Rectal smooth muscle tissue (tissue), 1 donor: ENCODE results near the gene C19orf38.
"Not testable (repeated sequence)": the region's sequence is repeated elsewhere in the genome, so short reads cannot be mapped to it uniquely, and the experiment has no call there.

Source experiments
- H3K27ac ChIP-seq: one replicate; pipeline ENCODE4 v1.7.0; 2013; ENCODE audit warnings: low read depth, low read length, inconsistent platforms
- H3K27me3 ChIP-seq: one replicate; pipeline ENCODE4 v1.7.0; 2013; ENCODE audit warnings: low read length; ENCODE audit not compliant: control insufficient read depth, insufficient read depth
- H3K36me3 ChIP-seq: one replicate; pipeline ENCODE4 v1.7.0; 2013; ENCODE audit warnings: low read length; ENCODE audit not compliant: control insufficient read depth, insufficient read depth
- H3K4me1 ChIP-seq: one replicate; pipeline ENCODE4 v1.7.0; 2013; ENCODE audit warnings: low read length; ENCODE audit not compliant: control insufficient read depth, insufficient read depth
- H3K4me3 ChIP-seq: one replicate; pipeline ENCODE4 v1.7.0; 2013; ENCODE audit warnings: low read length
- H3K9ac ChIP-seq: one replicate; pipeline ENCODE4 v1.7.0; 2013; ENCODE audit warnings: low read length

The C19orf38 gene

DNA sequence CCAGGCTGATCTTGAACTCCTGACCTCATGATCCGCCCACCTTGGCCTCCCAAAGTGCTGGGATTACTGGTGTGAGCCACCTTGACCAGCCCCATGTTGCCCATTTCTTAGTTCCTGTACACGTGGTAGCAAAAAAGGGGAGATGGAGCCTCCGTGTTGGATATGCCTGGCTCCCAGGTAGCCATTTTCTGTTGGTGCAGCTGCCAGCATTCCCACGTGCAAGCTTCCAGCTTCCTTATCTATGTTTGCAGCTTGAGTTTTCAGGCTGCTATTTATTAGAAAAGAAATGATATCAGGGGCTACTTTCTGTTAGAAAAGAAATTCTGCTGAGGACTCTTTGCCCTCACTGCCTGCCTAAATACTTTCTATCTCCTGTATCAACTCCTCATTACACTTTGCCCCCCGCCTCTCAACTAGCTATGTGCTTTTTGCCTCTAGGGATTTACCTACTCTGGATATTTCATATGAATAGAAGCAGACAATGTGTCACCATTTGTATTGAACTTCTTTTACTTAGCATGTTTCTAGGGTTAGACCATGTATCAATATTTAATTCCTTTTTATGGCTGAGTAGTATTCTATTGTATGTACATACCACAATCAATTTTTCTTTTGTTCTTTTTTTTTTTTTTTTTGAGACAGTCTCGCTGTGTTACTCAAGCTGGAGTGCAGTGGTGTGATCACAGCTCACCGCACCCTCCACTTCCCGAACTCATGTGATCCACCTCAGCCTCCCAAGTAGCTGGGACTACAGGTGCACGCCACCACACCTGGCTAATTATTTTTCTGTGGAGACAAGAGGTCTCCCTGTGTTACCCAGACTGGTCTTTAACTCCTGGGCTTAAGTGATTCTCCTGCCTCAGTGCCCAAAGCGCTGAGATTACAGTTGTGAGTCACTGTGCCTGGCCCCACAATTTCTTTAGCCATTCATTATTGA lies 8.8 kb upstream of the C19orf38 start:
- Histone ChIP-seq H3K4me3 (no peak overlapping the region), H3K27me3 (no peaks in the 10 kb centered on the region), H3K27ac (no peak overlapping the region), H3K4me1 (no peaks in the 10 kb centered on the region), H3K36me3 (no peaks in the 10 kb centered on the region), H3K9ac (no peak overlapping the region)

DNA sequence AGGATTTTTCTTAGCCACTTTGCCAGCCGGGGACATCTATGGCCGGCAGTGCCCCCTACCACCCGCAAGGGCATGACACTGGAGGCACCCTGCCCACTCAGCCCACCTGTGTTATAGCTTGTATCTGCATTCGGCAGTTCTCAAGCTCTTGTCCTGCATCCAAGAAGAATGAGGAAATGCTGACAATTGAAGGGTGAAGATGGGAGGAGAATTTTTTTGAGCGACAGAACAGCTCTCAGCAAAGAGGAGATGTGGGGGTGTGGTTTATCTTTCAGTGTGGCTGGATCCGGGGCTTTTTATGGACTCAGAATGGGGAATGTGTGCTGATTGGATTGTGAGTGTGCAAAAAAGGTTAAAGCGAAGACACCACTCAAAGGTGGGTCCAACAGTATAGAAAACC lies 5.4 kb upstream of the C19orf38 start:
- no peak overlapping the region for H3K4me3 ChIP-seq
- H3K36me3 ChIP-seq, result no peaks in the 10 kb centered on the region
- no peak overlapping the region for H3K9ac ChIP-seq
- H3K27ac ChIP-seq, result no peak overlapping the region
- H3K27me3 ChIP-seq, result no peaks in the 10 kb centered on the region
- H3K4me1 ChIP-seq, result no peaks in the 10 kb centered on the region

DNA sequence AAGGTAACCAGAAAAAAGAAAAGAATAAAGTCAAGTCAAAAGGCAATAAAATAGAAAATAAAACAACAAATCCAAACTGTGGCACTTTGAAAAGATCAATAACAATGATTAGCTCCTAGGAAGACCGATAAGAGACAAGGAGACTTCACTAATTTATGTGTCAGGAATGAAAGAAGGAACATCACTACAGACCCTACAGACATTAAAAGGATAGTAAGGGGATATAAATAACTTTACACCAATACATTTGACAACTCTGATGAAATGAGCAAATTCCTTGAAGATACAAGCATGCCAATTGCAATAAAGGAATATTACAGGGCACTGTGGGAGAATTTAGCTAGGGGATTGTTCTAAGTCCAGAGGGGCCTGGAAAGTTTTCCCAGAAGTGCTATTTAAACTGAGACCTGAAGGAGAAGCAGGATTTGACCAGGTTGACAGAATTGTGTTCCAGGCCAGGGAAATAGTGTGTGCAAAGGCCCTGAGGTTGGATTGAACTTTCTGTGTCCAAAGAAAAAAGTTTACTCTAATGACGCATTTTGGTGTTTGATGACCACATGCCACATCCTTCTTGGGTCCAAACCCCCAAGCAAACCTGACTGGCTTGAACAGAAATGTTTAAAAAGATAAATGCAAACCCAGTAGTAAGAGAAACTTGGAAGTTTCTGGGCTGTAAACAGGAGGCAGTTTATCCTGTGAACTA lies 1.6 kb upstream of the C19orf38 start:
- Histone ChIP-seq H3K36me3 (no peaks in the 10 kb centered on the region), H3K4me3 (no peak overlapping the region), H3K9ac (no peak overlapping the region), H3K4me1 (no peaks in the 10 kb centered on the region), H3K27me3 (no peaks in the 10 kb centered on the region), H3K27ac (no peak overlapping the region)

DNA sequence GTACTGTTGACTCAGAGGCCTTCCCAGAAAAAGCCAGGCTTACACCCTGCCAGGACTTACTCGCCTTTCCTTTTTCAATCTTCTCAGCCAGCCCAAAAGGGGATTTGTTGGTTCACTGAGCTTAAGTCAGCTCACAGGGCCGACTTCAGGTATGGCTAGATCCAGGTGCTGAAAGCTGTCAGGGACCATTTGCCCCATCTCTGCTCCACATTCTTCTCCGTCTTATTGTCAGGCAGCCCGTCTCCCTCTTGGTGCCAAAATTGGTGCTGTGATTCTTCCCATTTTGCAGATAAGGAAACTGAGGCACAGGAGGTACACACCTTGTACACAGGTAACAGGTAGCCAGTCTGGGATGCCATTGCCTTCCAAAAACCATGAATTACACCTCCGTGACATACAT lies 2.4 kb downstream of the C19orf38 start:
- Histone ChIP-seq H3K4me3 (no peak overlapping the region), H3K27me3 (no peaks in the 10 kb centered on the region), H3K9ac (no peak overlapping the region), H3K36me3 (no peaks in the 10 kb centered on the region), H3K27ac (no peak overlapping the region), H3K4me1 (no peaks in the 10 kb centered on the region)

DNA sequence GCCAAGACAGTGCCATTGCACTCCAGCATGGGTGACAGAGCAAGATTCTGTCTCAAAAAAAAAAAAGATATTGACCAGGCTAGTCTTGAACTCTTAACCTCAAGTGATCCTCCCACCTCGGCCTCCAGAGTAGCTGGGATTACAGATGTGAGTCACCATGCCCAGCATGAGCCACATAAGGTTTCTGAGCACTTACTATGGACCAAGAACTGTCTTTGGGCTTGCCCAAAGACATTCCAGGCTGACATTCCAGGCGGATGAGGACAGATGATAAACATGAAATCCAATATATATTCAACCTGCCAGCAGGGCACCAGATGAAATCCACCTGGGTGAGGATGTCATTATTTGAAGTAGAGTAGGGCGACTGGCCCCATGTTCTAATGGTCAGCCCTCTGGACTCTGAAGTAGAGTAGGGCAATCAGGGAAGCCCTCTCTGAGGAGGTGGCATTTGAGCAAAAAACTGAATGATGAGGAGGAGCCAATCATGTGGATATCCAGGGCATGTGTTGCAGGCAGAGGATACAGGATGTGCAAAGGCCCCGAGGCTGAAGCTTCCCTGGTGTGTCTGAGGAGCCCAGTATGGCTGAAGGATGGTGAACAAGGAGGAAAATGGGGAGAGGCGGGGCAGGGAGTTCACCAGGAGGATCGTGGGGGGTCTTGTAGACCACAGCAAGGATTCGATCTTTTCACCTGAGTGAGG lies 4.0 kb downstream of the C19orf38 start:
- H3K4me3 ChIP-seq, result no peak overlapping the region
- no peak overlapping the region for H3K27ac ChIP-seq
- no peaks in the 10 kb centered on the region for H3K27me3 ChIP-seq
- H3K4me1 ChIP-seq, result no peaks in the 10 kb centered on the region
- H3K9ac ChIP-seq, result no peak overlapping the region
- H3K36me3 ChIP-seq, result no peaks in the 10 kb centered on the region

DNA sequence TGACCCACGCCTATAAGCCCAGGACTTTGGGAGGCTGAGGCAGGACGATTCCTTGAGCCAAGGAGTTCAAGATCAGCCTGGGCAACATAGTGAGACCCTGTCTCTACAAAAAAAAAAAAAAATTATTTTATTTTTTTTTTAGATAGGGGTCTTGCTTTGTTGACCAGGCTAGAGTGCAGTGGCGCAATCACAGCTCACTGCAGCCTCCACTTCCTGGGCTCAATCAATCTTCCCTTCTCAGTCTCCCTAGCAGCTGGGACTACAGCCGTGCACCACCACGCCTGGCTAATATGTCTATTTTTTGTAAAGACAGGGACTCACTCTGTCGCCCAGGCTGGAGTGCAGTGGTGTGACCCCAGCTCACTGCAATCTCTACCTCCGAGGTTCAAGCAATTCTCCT lies 4.7 kb downstream of the C19orf38 start:
- Histone ChIP-seq H3K27me3 (no peaks in the 10 kb centered on the region), H3K9ac (no peak overlapping the region), H3K27ac (no peak overlapping the region), H3K4me3 (no peak overlapping the region), H3K36me3 (no peaks in the 10 kb centered on the region), H3K4me1 (no peaks in the 10 kb centered on the region)

DNA sequence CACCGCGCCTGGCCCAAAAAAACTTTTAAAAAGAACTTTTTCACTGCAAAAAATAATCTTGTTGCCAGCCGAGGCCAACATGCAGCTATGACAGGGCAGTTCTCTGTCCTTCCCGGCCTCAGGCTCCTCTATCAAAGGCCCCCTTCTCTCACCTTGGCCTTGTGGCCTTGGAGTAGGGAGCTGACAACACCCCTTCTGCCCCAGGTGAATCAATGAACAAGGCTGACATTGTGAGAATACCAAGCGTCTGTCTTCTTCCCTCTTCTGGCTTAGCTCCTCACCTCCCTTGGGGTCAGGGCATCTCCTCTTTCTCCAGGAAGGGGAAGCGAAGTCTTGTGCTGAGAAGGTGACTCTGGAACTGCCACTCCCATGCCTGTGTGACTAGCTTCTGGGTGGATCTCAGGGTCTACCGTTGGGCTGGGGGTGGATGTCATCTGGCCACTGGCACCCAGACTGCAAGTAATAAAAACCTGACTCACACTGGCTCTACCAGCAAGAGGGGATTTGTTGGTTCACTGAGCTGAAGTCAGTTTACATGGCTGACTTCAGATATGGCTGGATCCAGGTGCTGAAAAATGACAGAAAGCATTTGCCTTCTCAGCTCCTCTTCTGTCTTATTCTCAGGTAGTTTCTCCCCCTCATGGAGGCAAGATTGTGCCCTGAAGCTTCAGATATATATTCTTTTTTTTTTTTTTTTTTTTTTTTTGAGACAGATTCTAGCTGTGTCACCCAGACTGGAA lies 6.3 kb downstream of the C19orf38 start:
- Histone ChIP-seq H3K27me3 (no peaks in the 10 kb centered on the region), H3K9ac (no peak overlapping the region), H3K4me1 (no peaks in the 10 kb centered on the region), H3K4me3 (no peak overlapping the region), H3K36me3 (no peaks in the 10 kb centered on the region), H3K27ac (no peak overlapping the region)

DNA sequence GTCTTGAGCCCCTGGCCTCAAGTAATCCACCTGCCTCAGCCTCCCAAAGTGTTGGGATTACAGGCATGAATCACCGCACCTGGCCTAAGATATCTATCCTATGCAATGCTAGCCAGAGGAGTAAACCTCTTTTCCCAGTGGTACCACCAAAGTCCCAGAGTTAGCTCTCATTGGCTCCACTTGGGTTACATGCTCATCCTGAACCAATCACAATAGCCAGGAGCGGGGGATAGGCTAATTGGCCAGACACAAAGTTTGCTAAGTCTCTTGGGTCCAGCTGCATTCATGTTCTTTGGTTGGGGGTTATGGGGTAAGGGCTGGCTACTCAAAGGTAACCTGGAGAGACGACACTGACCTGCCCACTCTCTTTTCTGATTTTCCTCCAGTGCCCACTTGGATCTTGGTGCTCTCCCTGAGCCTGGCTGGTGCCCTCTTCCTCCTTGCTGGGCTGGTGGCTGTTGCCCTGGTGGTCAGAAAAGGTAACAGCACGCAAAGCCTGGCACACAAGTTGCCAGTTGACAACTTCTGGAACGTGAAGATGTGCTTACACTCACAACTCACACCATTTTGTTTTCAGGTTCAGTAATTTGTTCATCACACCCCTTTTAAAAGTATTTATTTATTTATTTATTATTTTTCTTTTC lies 7.8 kb downstream of the C19orf38 start:
- no peak overlapping the region for H3K27ac ChIP-seq
- H3K36me3 ChIP-seq, result no peaks in the 10 kb centered on the region
- H3K9ac ChIP-seq, result no peak overlapping the region
- H3K27me3 ChIP-seq, result no peaks in the 10 kb centered on the region
- H3K4me1 ChIP-seq, result no peaks in the 10 kb centered on the region
- H3K4me3 ChIP-seq, result no peak overlapping the region

DNA sequence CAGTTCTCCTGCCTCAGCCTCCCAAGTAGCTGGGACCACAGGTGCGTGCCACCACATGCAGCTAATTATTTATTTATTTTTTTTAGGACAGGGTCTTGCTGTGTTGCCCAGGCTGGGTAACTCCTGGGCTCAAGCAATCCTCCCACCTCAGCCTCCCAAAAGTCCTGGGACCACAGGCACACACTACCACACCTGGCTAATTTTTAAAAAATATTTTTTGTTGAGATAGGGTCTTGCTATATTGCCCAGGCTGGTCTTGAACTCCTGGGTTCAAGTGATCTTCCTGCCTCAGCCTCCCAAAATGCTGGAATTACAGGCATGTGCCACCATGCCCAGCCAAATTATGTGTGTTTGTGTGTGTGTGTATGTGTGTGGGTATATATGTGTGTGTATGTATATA lies 8.7 kb downstream of the C19orf38 start:
- not testable (repeated sequence) for H3K9ac ChIP-seq, H3K4me1 ChIP-seq, H3K4me3 ChIP-seq, H3K27ac ChIP-seq, H3K36me3 ChIP-seq, H3K27me3 ChIP-seq

DNA sequence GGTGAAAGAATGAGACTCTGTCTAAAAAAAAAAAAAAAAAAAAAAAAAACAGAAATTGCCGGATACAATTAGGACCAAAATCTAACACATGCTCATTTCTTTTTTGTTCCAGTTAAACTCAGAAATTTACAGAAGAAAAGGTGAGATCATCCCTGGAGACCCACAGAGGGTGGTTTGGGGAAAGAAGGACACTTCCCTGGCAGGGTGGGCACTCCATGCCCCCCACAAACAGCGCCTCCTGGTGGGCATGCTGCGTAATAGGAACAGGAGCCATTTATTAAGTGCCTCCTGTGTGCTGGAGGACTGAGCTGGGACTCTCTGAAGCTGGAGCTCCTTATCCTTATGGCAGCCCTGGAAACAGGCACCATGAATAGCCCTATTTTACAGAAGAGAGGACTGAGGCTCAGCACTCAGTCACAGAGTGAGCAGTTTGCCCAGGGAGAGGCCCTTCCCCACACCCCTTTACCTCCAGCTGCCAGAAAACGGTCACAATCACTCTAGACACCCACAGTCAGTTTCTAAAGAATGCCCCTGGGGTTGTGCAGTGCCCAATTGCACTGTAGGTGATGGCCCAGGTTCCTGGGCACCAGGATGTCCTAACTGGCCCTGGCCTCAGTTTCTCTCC lies 10.1 kb downstream of the C19orf38 start:
- Histone ChIP-seq H3K36me3 (no peaks in the 10 kb centered on the region), H3K27me3 (no peaks in the 10 kb centered on the region), H3K27ac (no peak overlapping the region), H3K4me1 (no peaks in the 10 kb centered on the region), H3K9ac (no peak overlapping the region), H3K4me3 (no peak overlapping the region)

DNA sequence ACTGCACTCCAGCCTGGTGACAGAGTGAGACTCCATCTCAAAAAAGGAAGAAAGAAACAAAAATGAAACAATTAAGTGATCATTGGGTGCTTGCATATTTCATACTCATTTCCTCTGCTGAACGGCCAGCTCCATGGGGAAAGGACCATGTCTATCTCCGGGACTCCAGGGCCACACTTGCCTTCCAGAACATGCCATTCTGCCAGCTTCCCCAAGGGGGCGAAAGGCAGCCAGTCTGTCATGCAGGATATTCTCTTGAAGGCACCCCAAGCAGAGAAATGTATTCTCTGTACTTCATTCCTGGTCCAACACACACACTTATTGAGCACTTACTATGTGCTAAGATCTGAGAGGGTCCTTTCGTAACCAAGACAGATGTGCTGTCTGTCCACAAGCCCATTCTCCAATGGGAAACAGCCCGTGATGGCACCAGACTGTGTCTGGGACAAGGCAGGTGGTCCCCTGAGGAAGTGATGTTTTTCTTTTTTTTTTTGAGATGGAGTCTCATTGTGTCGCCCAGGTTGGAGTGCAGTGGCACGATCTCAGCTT lies 13.0 kb downstream of the C19orf38 start:
- Histone ChIP-seq H3K27ac (no peak overlapping the region), H3K36me3 (no peaks in the 10 kb centered on the region), H3K4me1 (no peaks in the 10 kb centered on the region)

More for the DNA sequence above, 13.0 kb downstream of the C19orf38 start:
- Histone ChIP-seq H3K27me3 (no peaks in the 10 kb centered on the region), H3K4me3 (no peak overlapping the region), H3K9ac (no peak overlapping the region)
